IMR-90 (cell line): Measurements from ENCODE around the gene MAGI2. TPM values are rescaled to one million over a fixed set of nuclear protein-coding genes. Genes with fewer than 3 reads are reported as not detected.

Experiments used
- ATAC-seq: fragments of 200-7000 bp; cut with Tn5 transposase; 2 replicates; pipeline ENCODE4 v1.9.1; 2020; ENCODE audit warnings: low read depth, mild to moderate bottlenecking, moderate library complexity
- BruUV-seq: library from RNA; stranded (reverse); fragments of 400-500 nt; replicated peaks from 2 replicates; lab custom pipeline; 2021; lab: Mats Ljungman, UMichigan
- CTCF ChIA-PET: fragments of 300-600 bp; formaldehyde crosslinking; extraction: SDS; loops from one replicate; lab custom pipeline; 2021; ENCODE audit warnings: antibody characterized with exemption; lab: Yijun Ruan, JAX
- POLR2A ChIA-PET: fragments of 300-600 bp; sonication (Branson Sonifier 250); formaldehyde crosslinking; loops from one replicate; lab custom pipeline; 2022; ENCODE audit warnings: antibody characterized with exemption; ENCODE audit not compliant: unreplicated experiment; lab: Charles Lee
- DNase-seq: peaks from one replicate; pipeline ENCODE4 v3.0.0; 2013
- H2AFZ ChIP-seq: replicated peaks from 2 replicates; pipeline ENCODE3; 2013; ENCODE audit warnings: low read length, mild to moderate bottlenecking; ENCODE audit not compliant: poor library complexity
- H2AK5ac ChIP-seq: 2 replicates; pipeline ENCODE4 v1.6.1; 2013; ENCODE audit warnings: low read depth, low read length, inconsistent platforms
- H2AK9ac ChIP-seq: replicated peaks from 2 replicates; pipeline ENCODE3; 2013; ENCODE audit warnings: mild to moderate bottlenecking, low read depth, low read length, moderate library complexity; ENCODE audit not compliant: poor library complexity
- H2BK120ac ChIP-seq: 2 replicates; pipeline ENCODE4 v1.6.1; 2013; ENCODE audit warnings: low read depth, low read length, inconsistent platforms
- H2BK15ac ChIP-seq: 3 replicates; pipeline ENCODE4 v1.6.1; 2013; ENCODE audit warnings: low read depth, low read length, inconsistent platforms
- H2BK20ac ChIP-seq: 2 replicates; pipeline ENCODE4 v1.6.1; 2013; ENCODE audit warnings: low read depth, mild to moderate bottlenecking, inconsistent platforms, low read length, moderate library complexity
- H2BK5ac ChIP-seq: 2 replicates; pipeline ENCODE4 v1.6.1; 2013; ENCODE audit warnings: mild to moderate bottlenecking, low read depth, low read length, inconsistent platforms; ENCODE audit not compliant: poor library complexity, severe bottlenecking
- H3K14ac ChIP-seq: replicated peaks from 2 replicates; pipeline ENCODE4 v1.6.1; 2013; ENCODE audit warnings: low read depth, low read length, inconsistent platforms
- H3K18ac ChIP-seq: 2 replicates; pipeline ENCODE4 v1.6.1; 2013; ENCODE audit warnings: low read depth, low read length, control low read depth
- H3K23ac ChIP-seq: 2 replicates; pipeline ENCODE4 v1.6.1; 2013; ENCODE audit warnings: low read depth, low read length, inconsistent platforms
- H3K27ac ChIP-seq: 2 replicates; pipeline ENCODE4 v1.5.1; 2013; ENCODE audit warnings: mild to moderate bottlenecking, control low read depth, low read length; ENCODE audit not compliant: insufficient read depth
- H3K27me3 ChIP-seq: 2 replicates; pipeline ENCODE4 v1.6.1; 2013; ENCODE audit warnings: low read length; ENCODE audit not compliant: control insufficient read depth, insufficient read depth
- H3K36me3 ChIP-seq: 2 replicates; pipeline ENCODE4 v1.6.1; 2013; ENCODE audit warnings: low read length, mixed read lengths; ENCODE audit not compliant: control insufficient read depth, insufficient read depth
- H3K4ac ChIP-seq: 2 replicates; pipeline ENCODE4 v1.6.1; 2013; ENCODE audit warnings: low read depth, low read length, inconsistent platforms
- H3K4me1 ChIP-seq: 2 replicates; pipeline ENCODE4 v1.6.1; 2013; ENCODE audit warnings: low read length, mixed read lengths; ENCODE audit not compliant: control insufficient read depth, insufficient read depth
- H3K4me2 ChIP-seq: 2 replicates; pipeline ENCODE4 v1.6.1; 2013; ENCODE audit warnings: low read depth, mild to moderate bottlenecking, control low read depth, low read length, moderate library complexity
- H3K4me3 ChIP-seq: 2 replicates; pipeline ENCODE4 v1.5.1; 2013; ENCODE audit warnings: low read depth, mild to moderate bottlenecking, control low read depth, low read length, moderate library complexity; ENCODE audit not compliant: insufficient read depth
- H3K56ac ChIP-seq: 2 replicates; pipeline ENCODE4 v1.6.1; 2013; ENCODE audit warnings: low read length, inconsistent platforms; ENCODE audit not compliant: insufficient read depth; ENCODE audit errors: extremely low read depth
- H3K79me1 ChIP-seq, 2 experiments: 2 replicates each; pipeline ENCODE4 v1.6.1; 2013; ENCODE audit warnings: low read length in 2 of 2, inconsistent platforms in 1 of 2, low read depth in 1 of 2
- H3K9ac ChIP-seq: 2 replicates; pipeline ENCODE4 v1.6.1; 2013; ENCODE audit warnings: low read depth, low read length, control low read depth
- H3K9me1 ChIP-seq: 2 replicates; pipeline ENCODE4 v1.6.1; 2013; ENCODE audit warnings: low read length, inconsistent platforms; ENCODE audit not compliant: insufficient read depth
- H3K9me3 ChIP-seq: 2 replicates; pipeline ENCODE4 v1.6.1; 2013; ENCODE audit warnings: low read length; ENCODE audit not compliant: control insufficient read depth, insufficient read depth
- H4K20me1 ChIP-seq: 2 replicates; pipeline ENCODE4 v1.6.1; 2013; ENCODE audit warnings: low read length, inconsistent platforms; ENCODE audit not compliant: insufficient read depth
- H4K5ac ChIP-seq: 2 replicates; pipeline ENCODE4 v1.6.1; 2013; ENCODE audit warnings: mild to moderate bottlenecking, low read depth, low read length, control low read depth
- H4K8ac ChIP-seq, 2 experiments: 2 replicates each; pipeline ENCODE4 v1.6.1; 2013; ENCODE audit warnings: low read depth in 2 of 2, low read length in 2 of 2, control low read depth in 1 of 2, inconsistent platforms in 1 of 2
- H4K91ac ChIP-seq: 2 replicates; pipeline ENCODE4 v1.6.1; 2013; ENCODE audit warnings: low read depth, low read length, inconsistent platforms; ENCODE audit not compliant: insufficient read depth
- BHLHE40 ChIP-seq: fragments of 150-350 bp; IDR thresholded peaks from 2 replicates; pipeline ENCODE4 v1.6.1; 2016; ENCODE audit warnings: mild to moderate bottlenecking, low read depth, low read length
- CHD1 ChIP-seq: IDR thresholded peaks from 2 replicates; pipeline ENCODE4 v1.6.1; 2012; ENCODE audit warnings: low read depth, low read length, improper control_type of control experiment
- MAFK ChIP-seq: IDR thresholded peaks from 2 replicates; pipeline ENCODE4 v1.6.1; 2012; ENCODE audit warnings: low read depth, low read length, improper control_type of control experiment
- RAD21 ChIP-seq: IDR thresholded peaks from 2 replicates; pipeline ENCODE4 v1.6.1; 2012; ENCODE audit warnings: low read length, improper control_type of control experiment
- RCOR1 ChIP-seq: IDR thresholded peaks from 2 replicates; pipeline ENCODE4 v1.6.1; 2012; ENCODE audit warnings: mild to moderate bottlenecking, low read length, improper control_type of control experiment; ENCODE audit not compliant: insufficient replicate concordance
- RFX5 ChIP-seq: IDR thresholded peaks from 2 replicates; pipeline ENCODE4 v1.8.0; 2012; ENCODE audit warnings: low read depth, mild to moderate bottlenecking, low read length, moderate library complexity
- SMC3 ChIP-seq: fragments of 150-350 bp; IDR thresholded peaks from 2 replicates; pipeline ENCODE4 v1.6.1; 2016; ENCODE audit warnings: low read depth, mild to moderate bottlenecking, antibody characterized with exemption, low read length, moderate library complexity
- WGBS, 2 experiments: methylation state at CpG; one replicate each; pipeline versions ENCODE4 v1.1.5 to v1.1.7; 2013; ENCODE audit warnings: missing lambda C conversion rate in 2 of 2; ENCODE audit not compliant: insufficient read length in 1 of 2; ENCODE audit errors: extremely low coverage in 2 of 2; 5-methylcytosine and 5-hydroxymethylcytosine counted together
- dilution Hi-C: fragments of 300-500 bp; cut with HindIII; formaldehyde crosslinking; loops from one replicate; pipeline ENCODE4 v1.14.3; 2018; ENCODE audit warnings: low sequenced_read_pairs; ENCODE audit not compliant: unreplicated experiment
- in situ Hi-C: fragments of 300-500 bp; cut with MboI; formaldehyde crosslinking; loops from 3 replicates; pipeline ENCODE4 v1.14.3; 2019; ENCODE audit warnings: low sequenced_read_pairs, inconsistent platforms, mixed read lengths
- intact Hi-C: fragments of 100-400 bp; cut with micrococcal nuclease; formaldehyde crosslinking; loops from 2 replicates; pipeline ENCODE4 v1.10.0; 2022
- polyA plus RNA-seq, 3 experiments: library from polyadenylated mRNA; depleted of rRNA; stranded (reverse); fragments of >200 nt; gene quantifications; 2 replicates each; pipeline ENCODE4 v1.2.3, GENCODE V29; 2012; ENCODE audit warnings: low replicate concordance in 1 of 3
- total RNA-seq: library from RNA; depleted of rRNA; stranded (reverse); fragments of >200 nt; gene quantifications from 2 replicates; pipeline ENCODE4 v1.2.3, GENCODE V29; 2012
- TF ChIP-seq, protein P1 (sequence below): conservative IDR thresholded peaks from 2 replicates; pipeline ENCODE4 v1.5.1; 2012; ENCODE audit warnings: mild to moderate bottlenecking, low read depth, low read length, improper control_type of control experiment
- TF ChIP-seq, protein P2 (sequence below): fragments of 150-350 bp; IDR thresholded peaks from 2 replicates; pipeline ENCODE4 v1.6.1; 2016; ENCODE audit warnings: low read depth, mild to moderate bottlenecking, low read length, moderate library complexity, borderline replicate concordance

Gene MAGI2
- total and polyA plus RNA-seq, 2 of the 4 experiments (the other 2 are of a cell fraction): 2.5 to 17.9 TPM

DNA sequence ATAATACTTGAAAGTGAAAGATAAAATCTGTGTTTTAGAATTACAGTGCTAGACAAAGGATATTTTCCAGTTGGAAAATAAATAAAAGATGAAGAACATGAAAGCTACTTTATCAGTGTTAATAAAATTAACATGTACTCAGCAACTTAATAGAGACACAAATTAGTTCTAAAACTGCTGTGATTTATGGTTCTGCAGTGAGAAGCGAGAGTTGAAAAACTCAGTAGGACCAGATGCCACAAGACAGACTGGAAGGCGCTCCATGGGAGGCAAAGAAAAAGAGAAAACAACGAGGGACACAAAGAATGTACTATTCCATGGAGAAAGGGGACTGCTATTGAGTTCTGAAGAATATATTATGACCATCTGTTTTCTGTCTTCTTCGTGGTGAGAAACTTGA is 1064.4 kb downstream of the MAGI2 start:
- Histone ChIP-seq H2BK20ac (no peak overlapping the region), H3K79me1 (no peaks in the 10 kb centered on the region), H2BK15ac (no peak overlapping the region), H3K9ac (no peak overlapping the region), H3K4ac (no peak overlapping the region), H3K23ac (no peak overlapping the region), H3K4me2 (no peak overlapping the region), H3K36me3 (no peaks in the 10 kb centered on the region), H4K20me1 (no peaks in the 10 kb centered on the region), H3K14ac (no peak overlapping the region), H3K27ac (no peak overlapping the region), H2BK5ac (no peak overlapping the region), H2AK9ac (no peak overlapping the region), H3K4me3 (no peak overlapping the region), H3K27me3 (no peaks in the 10 kb centered on the region), H3K18ac (no peak overlapping the region), H3K56ac (no peak overlapping the region), H3K9me3 (no peaks in the 10 kb centered on the region), H3K9me1 (no peaks in the 10 kb centered on the region), H4K8ac (no peak overlapping the region), H4K5ac (no peak overlapping the region), H2BK120ac (no peak overlapping the region), H4K91ac (no peak overlapping the region), H2AFZ (no peak overlapping the region), H2AK5ac (no peak overlapping the region), H3K4me1 (no peaks in the 10 kb centered on the region)
- in situ Hi-C loops (no loop called here), dilution Hi-C loops (no loop called here), intact Hi-C loops (no loop called here)
- DNase-seq (no peak), ATAC-seq (no peak)
- BruUV-seq: no TSS peak
- POLR2A ChIA-PET: no interaction called here
- 64% methylated on average over 3 of the region's 4 CpGs; no CpG with 5 or more reads in 1 of the 2 experiments for WGBS, 2 experiments
- TF ChIP-seq RAD21 (no peak), SMC3 (no peak), RCOR1 (no peak), CHD1 (no peak), BHLHE40 (no peak), MAFK (no peak), RFX5 (no peak)
- TF ChIP-seq, protein P1, sequence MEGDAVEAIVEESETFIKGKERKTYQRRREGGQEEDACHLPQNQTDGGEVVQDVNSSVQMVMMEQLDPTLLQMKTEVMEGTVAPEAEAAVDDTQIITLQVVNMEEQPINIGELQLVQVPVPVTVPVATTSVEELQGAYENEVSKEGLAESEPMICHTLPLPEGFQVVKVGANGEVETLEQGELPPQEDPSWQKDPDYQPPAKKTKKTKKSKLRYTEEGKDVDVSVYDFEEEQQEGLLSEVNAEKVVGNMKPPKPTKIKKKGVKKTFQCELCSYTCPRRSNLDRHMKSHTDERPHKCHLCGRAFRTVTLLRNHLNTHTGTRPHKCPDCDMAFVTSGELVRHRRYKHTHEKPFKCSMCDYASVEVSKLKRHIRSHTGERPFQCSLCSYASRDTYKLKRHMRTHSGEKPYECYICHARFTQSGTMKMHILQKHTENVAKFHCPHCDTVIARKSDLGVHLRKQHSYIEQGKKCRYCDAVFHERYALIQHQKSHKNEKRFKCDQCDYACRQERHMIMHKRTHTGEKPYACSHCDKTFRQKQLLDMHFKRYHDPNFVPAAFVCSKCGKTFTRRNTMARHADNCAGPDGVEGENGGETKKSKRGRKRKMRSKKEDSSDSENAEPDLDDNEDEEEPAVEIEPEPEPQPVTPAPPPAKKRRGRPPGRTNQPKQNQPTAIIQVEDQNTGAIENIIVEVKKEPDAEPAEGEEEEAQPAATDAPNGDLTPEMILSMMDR: no peak
- TF ChIP-seq, protein P2, sequence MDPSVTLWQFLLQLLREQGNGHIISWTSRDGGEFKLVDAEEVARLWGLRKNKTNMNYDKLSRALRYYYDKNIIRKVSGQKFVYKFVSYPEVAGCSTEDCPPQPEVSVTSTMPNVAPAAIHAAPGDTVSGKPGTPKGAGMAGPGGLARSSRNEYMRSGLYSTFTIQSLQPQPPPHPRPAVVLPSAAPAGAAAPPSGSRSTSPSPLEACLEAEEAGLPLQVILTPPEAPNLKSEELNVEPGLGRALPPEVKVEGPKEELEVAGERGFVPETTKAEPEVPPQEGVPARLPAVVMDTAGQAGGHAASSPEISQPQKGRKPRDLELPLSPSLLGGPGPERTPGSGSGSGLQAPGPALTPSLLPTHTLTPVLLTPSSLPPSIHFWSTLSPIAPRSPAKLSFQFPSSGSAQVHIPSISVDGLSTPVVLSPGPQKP: no peak
- CTCF ChIA-PET: no interaction called here
